GM10847 (cell line): ENCODE data around the gene ERMARD.

ENCODE experiments used
- POLR2A ChIP-seq: IDR thresholded peaks from 2 replicates; pipeline ENCODE4 v1.6.1; 2011; ENCODE audit not compliant: insufficient read length; ENCODE audit errors: extremely low read depth

The ERMARD gene

GRCh38 chr6:169766921-169767736, 15.7 kb downstream of the ERMARD start:
- no peak for TF ChIP-seq POLR2A

- no peak for TF ChIP-seq POLR2A
These were observed 22.9 kb downstream of the ERMARD start for GRCh38 chr6:169774347-169774746.

GRCh38 chr6:169775321-169775720, 23.9 kb downstream of the ERMARD start:
- no peak for TF ChIP-seq POLR2A

- no peak for TF ChIP-seq POLR2A
These were observed 25.0 kb downstream of the ERMARD start for GRCh38 chr6:169776379-169776778.

GRCh38 chr6:169777896-169778295, 26.5 kb downstream of the ERMARD start:
- TF ChIP-seq POLR2A = no peak

GRCh38 chr6:169778646-169779045, 27.2 kb downstream of the ERMARD start:
- TF ChIP-seq POLR2A = no peak

- TF ChIP-seq POLR2A = no peak
These were observed 27.8 kb downstream of the ERMARD start for GRCh38 chr6:169779092-169779815.

- TF ChIP-seq POLR2A = no peak
These were observed 28.5 kb downstream of the ERMARD start for GRCh38 chr6:169779896-169780295.

- TF ChIP-seq POLR2A = no peak
These were observed 29.2 kb downstream of the ERMARD start for GRCh38 chr6:169780571-169781091.

- no peak for TF ChIP-seq POLR2A
These were observed 31.5 kb downstream of the ERMARD start for GRCh38 chr6:169782966-169783365.

GRCh38 chr6:169783401-169783800, 32.0 kb downstream of the ERMARD start:
- TF ChIP-seq POLR2A = no peak

- TF ChIP-seq POLR2A = no peak
These were observed 32.8 kb downstream of the ERMARD start for GRCh38 chr6:169783971-169784820.

GRCh38 chr6:169784821-169785340, 33.5 kb downstream of the ERMARD start:
- TF ChIP-seq POLR2A = no peak

- no peak for TF ChIP-seq POLR2A
These were observed 34.1 kb downstream of the ERMARD start for GRCh38 chr6:169785566-169785965.

GRCh38 chr6:169786349-169786748, 34.9 kb downstream of the ERMARD start:
- TF ChIP-seq POLR2A = no peak
